Ramos (cell line): ENCODE measurements around the gene PBX1.
"Not testable (repeated sequence)": the region's sequence is repeated elsewhere in the genome, so short reads cannot be mapped to it uniquely, and the experiment has no call there.

Source experiments
- in situ Hi-C: fragments of 300-500 bp; cut with MboI; formaldehyde crosslinking; loops from one replicate; pipeline ENCODE4 v1.14.3; 2022; ENCODE audit warnings: low sequenced_read_pairs; ENCODE audit not compliant: unreplicated experiment

Gene PBX1

DNA sequence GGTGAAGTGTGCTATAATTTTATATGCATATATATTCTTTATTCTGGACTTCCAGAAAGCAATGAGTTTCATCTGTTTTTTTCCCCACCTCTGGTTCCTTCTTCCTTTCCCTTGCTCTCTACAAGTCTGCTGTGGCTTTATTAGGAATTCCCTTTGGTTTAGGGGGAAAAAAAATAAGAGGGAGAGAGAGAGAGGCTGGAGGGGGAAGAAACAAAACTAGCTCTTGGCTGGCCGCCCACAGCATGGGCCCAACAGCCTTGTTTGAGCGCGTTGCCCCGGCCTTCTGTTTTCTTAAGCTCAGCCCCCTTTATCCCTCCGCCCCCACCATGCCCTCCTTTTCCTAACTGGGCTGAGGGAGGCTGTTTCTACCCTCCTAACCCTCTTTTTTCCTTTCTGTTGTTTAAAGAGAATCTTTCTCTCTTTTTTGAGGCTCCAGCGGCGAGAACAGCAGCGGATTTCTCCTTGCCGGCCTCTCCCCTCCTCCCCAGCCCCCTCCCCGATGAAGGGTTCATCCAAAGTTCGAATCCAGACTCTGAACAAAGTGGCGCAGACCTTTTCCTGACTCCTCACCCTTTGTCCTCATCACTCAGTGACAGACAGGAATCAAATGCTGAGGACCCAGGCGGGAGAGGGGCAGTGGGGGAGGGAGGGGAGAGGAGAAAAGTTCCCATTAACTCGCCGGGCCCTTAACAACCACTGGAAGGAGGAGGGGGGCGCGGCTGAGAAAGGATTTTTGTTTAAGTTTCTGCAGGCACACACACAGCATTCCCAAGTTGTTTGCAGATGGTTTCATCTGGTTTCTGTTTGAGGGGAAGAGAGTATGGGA is 29.7 kb downstream of the PBX1 start:
- in situ Hi-C loops, result no loop called here

DNA sequence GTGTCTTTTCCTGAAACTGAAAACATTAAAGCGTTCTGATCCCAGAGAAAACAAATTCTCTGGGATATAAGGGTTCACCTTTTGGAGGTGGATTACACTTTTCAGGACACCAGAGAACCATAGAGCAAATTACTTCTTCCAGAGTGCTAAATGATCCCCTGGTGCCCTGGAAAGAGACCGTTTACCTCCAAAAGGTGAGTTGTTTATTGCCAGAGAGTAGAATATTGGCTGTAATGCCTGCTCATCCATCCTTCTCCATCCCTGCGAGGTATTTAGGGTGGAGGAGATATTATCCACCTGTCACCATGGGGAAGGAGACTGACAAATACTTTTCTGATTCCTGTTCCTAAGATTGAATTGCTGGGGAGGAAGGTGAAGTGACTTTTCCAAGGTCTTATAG is 30.4 kb downstream of the PBX1 start:
- in situ Hi-C loops, result no loop called here

DNA sequence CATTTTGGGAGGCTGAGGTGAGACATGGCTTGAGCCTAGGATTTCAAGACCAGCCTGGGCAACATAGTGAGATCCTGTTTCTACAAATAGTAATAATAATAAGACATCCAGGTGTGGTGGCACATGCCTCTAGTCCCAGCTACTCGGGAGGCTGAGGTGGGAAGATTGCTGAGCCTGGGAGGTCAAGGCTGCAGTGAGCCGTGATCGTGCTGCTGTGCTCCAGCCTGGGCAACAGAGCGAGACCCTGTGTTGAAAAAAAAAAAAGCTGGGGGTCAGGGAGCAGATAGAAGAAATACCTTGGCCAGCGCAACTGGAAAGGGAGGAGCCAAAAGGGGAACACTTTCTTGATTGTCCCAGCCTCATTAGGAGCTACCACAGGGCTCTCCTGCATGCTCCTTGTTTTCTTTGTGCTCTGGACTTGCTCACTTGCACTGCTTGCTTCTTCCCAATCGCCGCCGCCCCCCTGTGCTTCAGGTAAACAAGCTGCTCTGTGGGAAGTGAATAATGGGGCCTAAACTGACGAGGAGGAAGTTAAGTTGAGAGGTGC is 31.1 kb downstream of the PBX1 start:
- in situ Hi-C loops, result no loop called here

- in situ Hi-C loops, result no loop called here
Observed at GRCh38 chr1:164590592-164590991, 31.6 kb downstream of the PBX1 start.

GRCh38 chr1:164591858-164592257 is 32.9 kb downstream of the PBX1 start:
- in situ Hi-C loops, result no loop called here

- in situ Hi-C loops, result no loop called here
Observed at GRCh38 chr1:164592634-164593033, 33.6 kb downstream of the PBX1 start.

DNA sequence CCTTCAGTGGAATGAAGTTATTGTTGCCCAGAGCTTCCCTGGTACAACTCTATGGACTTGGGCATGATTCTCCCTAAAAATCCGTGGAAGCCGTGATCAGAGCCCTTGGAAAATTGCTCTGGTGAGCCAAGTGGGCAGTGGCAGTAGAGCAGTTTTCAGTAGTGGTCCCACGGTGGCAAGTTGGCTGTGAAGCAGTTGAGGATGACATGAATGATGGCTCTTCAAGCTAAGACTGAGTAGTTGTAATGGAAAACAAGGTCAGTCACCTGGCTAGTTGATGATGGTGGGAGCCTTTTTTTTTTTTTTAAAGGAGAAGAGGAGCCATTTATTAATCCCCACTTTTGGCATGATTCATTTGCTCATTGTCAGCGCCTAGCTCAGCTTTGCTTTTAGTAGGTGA is 36.2 kb downstream of the PBX1 start:
- in situ Hi-C loops, result no loop called here

DNA sequence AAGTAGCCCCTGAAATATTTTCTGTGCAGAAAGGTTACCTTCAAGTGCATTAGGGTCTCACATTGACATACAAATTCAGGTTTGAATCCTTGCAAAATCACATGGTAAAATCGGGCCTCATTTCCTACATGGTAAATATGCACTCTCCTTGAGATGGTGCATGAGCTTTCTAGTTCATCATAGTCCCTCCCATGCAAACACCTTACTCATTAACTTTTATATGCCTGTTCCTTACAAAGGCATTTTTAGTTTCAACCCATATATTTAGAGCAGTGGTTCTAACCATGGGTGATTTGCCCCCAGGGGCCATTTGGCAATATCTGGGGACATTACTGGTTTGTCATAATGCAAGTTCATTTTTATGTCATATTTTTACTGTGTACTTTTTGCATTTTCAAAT is 37.2 kb downstream of the PBX1 start:
- in situ Hi-C loops, result no loop called here

DNA sequence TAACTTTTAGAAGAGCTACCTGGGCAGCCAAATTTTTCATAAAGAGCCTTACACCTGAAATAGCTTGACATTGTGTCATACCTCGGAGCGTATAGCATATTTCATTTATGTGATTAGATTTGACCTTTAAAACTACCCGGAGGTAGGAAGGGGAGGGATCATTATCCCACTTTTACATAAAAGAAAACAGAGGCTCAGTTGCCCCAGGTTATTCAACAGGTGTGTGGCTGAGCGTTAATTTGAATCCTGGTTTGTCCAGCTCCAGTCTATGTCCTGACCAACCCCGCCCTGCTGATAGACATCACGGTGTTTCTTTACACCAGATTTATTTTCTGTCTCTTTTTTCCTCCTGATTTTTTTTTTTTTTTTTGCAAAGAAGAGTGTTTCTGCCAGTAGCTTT is 39.7 kb downstream of the PBX1 start:
- in situ Hi-C loops, result no loop called here

GRCh38 chr1:164599272-164599671 is 40.3 kb downstream of the PBX1 start:
- in situ Hi-C loops, result no loop called here

- in situ Hi-C loops, result no loop called here
Observed at GRCh38 chr1:164601399-164602100, 42.6 kb downstream of the PBX1 start.

DNA sequence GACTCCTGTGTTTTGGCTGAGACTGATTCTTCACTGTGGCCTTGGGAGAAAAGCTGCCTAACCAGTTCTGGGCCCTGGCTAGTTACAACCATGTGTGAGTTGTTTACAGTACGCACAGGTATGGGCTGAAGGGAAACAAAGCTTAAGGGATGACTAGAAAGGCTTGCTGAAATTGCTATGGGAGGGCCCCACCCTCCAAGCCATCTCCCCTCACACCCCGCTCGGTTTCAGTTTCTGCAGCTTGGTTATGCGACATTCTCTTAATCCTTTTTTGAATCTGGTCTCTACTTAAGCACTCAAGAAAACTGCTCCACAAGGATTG is 43.1 kb downstream of the PBX1 start:
- in situ Hi-C loops, result no loop called here

GRCh38 chr1:164602480-164603093 is 43.6 kb downstream of the PBX1 start:
- in situ Hi-C loops, result no loop called here

DNA sequence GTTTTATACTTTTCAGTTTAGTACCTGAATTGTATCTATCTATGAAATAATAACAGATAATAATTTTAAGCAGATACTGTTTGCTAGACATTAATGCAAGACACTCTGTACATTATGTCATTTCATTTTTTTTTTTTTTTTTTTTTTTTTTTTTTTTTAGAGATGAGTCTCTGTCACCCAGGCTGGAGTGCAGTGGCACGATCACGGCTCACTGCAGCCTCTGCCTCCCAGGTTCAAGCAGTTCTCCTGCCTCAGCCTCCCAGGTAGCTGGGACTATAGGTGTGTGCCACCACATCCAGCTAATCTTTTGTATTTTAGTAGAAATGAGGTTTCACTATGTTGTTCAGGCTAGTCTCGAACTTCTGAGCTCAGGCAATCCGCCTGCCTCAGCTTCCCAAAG is 44.8 kb downstream of the PBX1 start:
- in situ Hi-C loops, result not testable (repeated sequence)

- in situ Hi-C loops, result no loop called here
Observed at GRCh38 chr1:164604541-164604940, 45.6 kb downstream of the PBX1 start.

- in situ Hi-C loops, result no loop called here
Observed at GRCh38 chr1:164605254-164606091, 46.5 kb downstream of the PBX1 start.

DNA sequence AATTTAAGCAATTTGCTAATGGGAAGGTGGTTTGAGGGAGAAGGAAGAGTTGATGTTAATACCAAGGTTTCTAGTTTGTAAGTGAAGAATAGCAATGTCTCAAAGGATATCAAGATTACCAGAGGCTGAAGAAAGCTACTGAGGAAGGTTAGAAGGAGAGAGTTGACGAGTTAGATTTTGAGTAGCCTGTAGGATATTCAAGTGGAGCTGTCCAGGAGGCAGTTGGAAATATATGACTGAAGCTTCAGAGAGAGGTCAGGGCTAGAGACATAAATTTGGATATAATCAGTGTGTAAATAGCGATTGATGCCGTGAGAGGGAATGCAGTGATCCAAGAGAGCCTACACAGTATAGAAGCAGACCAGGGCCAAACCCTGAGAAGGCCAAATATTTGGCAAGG is 48.4 kb downstream of the PBX1 start:
- in situ Hi-C loops, result no loop called here

DNA sequence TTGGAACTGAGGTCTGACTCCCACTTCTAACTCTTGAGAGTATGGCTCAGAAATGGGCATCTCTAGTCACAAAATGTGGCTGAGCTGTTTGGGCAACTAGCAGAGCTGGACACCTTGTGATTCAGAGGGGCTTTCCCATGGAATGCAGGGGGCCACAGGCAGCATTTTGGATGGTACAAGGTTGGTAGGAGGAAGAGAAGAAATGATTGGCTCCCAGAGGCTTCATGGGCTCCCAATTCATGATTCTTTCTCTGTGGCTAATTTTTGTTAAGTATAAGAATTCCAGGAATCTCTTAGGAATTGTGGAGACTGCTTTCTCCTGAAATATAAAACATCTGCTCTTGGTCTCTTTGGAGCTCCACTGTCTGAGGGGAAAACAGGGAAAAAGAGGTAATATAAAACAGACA is 49.7 kb downstream of the PBX1 start:
- in situ Hi-C loops, result no loop called here

- in situ Hi-C loops, result no loop called here
Observed at GRCh38 chr1:164609089-164609488, 50.1 kb downstream of the PBX1 start.

- in situ Hi-C loops, result no loop called here
Observed at GRCh38 chr1:164610538-164611222, 51.7 kb downstream of the PBX1 start.
